Fibroblast of upper back skin (primary cell): ENCODE results near the gene TSPAN9.

Source experiments
- DNase-seq: peaks from one replicate; pipeline ENCODE4 v3.0.0-alpha.2; 2013

TSPAN9 gene

DNA sequence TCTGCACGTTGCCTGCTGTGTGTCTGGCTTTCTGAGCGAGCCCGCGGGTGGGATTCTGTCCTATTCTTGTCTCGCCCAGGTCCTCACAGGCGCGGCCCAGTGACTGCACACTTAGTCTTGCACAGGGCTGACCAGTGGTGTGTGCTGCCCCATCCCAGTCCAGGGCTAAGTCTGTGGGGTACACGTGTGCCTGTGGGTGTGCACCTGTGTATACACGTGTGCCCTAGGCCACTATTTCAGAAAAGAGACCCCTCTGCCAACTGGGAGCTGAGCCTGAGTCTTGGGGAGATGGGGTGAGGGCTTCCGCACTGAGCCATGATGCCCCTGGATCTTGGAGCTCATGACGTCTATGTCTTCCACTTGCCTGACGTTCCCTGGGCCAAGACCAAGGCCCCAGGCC lies 228.3 kb downstream of the TSPAN9 start:
- no peak for DNase-seq

GRCh38 chr12:3305904-3306619 lies 228.9 kb downstream of the TSPAN9 start:
- no peak for DNase-seq

- peak; percentile 25 for DNase-seq
Measured at GRCh38 chr12:3307389-3307788, 230.2 kb downstream of the TSPAN9 start.

GRCh38 chr12:3308063-3308462 lies 230.9 kb downstream of the TSPAN9 start:
- no peak for DNase-seq

GRCh38 chr12:3308609-3309008 lies 231.4 kb downstream of the TSPAN9 start:
- no peak for DNase-seq

DNA sequence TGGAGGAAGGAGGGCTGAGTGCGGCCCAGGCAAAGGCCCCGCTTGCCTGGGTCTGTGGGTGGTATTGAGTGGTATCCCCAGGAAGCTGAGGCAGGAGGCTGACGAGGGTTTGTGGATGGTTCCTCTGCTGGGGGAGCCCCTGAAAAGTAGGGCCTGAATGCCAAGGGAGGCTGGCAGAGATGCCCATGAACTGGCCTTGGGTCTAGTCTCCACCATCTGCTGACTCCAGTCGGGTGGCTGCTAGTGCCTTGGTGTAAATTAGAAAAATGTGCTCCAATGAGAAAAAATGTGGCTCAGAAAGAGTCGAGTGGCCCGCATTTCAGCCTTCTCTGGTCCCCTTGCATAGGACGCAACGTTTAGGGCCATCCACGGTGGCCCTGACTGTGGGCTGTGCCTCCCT lies 232.6 kb downstream of the TSPAN9 start:
- no peak for DNase-seq

GRCh38 chr12:3310271-3311026 lies 233.3 kb downstream of the TSPAN9 start:
- no peak for DNase-seq

- DNase-seq: no peak
Measured at GRCh38 chr12:3311027-3311402, 233.8 kb downstream of the TSPAN9 start.

- DNase-seq: no peak
Measured at GRCh38 chr12:3311491-3312103, 234.4 kb downstream of the TSPAN9 start.

GRCh38 chr12:3313066-3313465 lies 235.9 kb downstream of the TSPAN9 start:
- peak; percentile 63 for DNase-seq

DNA sequence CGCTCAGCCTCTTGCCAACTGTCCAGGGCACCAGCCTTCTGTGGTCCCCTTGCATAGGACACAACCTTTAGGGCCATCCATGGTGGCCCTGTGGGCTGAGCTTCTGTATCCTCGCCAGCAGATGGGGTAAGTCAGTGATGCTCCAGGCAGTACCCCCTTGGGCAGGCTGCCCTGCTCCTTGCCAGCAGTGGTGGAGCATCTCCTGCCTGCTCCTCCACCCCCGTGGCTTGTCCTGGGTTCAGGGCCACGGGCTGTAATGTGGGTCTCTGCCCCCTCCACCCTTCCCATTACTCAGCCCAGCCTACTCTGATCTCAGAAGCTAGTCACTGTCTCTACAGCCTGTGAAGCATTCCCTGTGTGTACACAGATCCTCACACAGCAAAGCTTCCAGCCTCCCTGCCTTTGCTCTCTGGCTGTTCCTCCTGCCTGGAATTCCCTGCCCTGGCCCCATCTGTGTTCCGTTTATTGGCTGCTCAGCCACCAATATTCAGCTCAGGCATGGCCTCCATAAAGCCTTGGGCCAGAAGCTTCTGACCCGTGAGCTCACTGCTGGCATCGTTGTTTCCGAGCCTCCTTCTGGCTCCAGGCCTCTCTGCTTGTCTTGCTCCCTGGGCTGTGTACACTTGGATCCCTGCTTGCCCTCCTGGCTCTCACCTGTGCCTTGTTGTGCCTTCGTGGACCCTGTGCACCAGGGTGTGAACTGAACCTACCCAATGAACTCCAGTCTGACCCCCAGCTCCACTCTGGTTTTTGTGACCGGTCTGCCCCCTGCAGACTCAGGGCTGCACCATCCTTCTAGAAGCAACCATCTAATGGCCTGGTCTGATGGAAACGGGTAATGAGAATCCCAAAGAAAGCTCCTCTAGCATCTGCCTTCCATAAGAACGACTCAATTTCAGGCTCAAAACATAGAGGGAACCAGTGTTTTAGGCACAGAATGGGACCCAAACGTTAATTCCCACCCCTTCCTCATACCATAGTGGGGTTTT lies 236.8 kb downstream of the TSPAN9 start:
- no peak for DNase-seq

DNA sequence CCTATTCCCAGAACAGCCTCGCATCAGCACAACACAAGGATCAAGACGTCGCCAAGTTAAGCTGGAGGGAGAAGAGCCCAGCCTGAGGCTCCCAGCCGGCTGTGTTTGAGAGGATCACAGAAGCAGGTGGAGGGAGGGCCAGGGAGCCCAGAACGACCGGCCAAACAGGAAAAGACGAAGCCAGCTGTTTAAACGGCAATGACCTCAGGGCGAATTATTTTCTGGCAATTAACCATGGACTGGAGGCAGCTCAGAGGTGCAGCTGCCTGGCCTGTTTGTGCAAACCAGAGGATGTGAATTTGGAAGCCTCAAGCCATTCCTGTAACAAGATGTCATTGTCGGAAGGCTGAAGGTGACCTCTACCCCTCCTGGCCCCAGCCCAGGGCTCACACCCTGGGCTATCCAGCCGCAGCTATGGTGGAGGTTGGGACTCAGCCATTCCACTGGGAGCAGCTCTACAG lies 238.1 kb downstream of the TSPAN9 start:
- DNase-seq: peak; percentile 28

- no peak for DNase-seq
Measured at GRCh38 chr12:3316776-3317480, 239.7 kb downstream of the TSPAN9 start.

DNA sequence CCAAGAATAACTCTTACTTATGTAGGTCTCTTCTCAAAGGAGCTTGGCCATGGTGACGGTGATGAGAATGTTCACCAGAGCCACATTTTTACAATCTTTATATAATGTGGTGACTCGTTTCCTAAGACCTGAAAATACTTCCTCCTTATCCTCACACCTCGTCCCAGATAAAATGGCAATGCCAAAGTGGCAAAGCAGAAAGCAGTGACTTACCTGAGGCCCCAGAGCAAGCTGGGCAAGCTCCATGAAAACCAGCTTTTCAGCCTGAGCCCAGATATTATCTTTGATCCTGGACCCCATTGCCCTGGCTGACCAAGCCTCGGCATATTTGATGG lies 240.3 kb downstream of the TSPAN9 start:
- DNase-seq: no peak

- DNase-seq: no peak
Measured at GRCh38 chr12:3317841-3318501, 240.8 kb downstream of the TSPAN9 start.

DNA sequence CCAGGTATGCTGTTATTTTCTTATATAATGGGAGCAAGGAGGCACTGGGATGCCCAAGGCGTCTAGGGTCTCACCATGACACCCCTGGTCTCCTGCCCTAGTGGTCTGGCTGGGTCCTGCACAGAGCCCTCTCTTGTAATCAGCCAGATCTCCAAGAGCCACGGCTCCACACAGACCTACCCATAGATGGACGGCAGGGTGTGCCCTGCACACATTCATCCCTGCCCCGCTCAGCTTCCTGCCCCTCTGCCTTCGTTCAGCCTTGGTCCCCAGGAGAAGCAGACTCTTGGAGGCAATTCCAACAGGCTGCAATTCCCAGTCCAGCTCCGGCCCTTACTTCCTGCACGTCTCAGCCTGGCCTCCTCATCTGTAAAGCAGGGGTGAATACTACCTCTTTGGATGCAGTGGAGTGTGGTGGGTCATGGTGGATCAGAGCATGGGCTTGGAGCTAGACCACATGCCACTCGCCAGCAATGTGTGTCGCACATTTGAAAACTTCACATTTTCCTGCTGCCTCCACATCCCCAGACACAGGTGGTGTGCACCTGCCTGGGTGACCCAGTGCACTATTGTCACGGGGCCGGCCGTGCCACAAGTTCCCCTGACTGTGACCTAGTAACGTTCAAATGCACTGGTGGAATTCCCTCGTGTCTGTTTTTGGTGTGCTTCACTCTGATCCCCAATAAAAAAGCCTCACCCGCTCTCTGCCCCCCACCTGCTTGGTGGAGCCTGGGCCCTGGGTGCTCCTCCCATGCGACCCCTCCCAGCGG lies 242.7 kb downstream of the TSPAN9 start:
- no peak for DNase-seq

DNA sequence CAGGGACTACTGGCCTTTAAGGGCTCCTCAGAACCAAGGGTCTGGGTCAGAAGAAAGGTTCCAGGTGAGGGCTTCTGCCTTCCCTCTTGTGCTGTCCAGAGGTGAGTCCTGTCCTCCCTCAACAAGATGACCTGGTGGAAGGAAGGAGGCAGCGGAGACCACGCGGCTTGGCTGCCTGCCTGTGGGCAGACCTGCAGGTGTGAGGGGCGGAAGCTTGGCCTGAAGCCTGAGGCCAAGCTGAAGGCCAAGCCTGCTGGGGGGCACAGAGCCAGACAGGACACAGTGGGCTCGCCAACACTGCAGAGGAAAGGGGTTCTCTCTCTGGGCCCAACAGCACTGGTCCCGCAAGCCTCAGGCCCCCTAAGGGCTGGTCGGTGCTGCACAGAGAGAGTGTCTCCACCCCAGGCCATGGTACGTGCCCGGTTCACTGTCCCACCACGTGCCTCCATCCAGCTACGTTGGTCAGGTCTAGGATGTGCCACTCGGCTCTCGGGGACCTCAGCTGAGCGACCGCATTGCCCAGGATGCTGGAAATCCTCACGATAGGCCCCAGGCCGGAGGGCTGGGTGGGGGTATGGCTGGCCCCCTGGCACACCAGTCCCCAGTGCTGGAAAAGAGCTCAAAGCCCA lies 243.8 kb downstream of the TSPAN9 start:
- no peak for DNase-seq

GRCh38 chr12:3321881-3322280 lies 244.7 kb downstream of the TSPAN9 start:
- no peak for DNase-seq

DNA sequence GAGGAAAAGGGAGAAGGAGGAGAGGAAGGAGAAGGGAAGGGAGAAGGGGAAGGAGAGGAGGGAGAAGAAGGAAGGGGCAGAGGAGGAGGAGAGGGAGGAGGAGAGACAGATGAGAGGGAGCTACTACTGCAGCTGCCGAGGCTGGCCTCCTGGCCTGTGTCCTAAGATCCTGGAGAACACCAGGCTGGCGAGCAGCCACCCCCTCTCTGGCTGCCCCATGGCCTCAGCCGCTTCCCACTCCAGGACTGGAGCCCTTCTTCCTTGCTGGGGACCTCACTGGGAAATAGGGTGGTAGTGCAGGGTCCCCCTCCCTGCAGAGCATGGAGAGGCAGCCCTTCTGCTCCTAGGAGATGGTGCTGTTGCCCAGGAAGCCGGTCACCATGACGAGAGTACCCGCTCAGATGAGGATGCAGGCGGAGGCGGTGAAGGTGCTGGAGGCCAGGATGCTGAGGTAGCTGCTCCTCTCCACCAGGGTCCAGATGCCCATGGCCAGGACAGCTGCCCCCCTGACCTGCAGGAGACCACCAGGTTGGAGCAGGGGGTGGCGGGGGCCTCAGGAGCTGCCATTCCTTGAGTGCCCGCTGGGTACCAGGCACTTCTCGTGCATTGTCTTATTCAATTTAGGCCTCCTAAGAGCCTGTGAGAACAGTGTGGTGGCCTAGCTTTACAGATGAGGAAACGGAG lies 246.0 kb downstream of the TSPAN9 start:
- no peak for DNase-seq

- DNase-seq: no peak
Measured at GRCh38 chr12:3325736-3326135, 248.6 kb downstream of the TSPAN9 start.
